Endodermal cell (in vitro differentiated cells): ENCODE measurements around the gene WFDC5. TPM values are rescaled to one million over a fixed set of nuclear protein-coding genes. Genes with fewer than 3 reads are reported as not detected.
A peak's percentile ranks its signal among the peaks of the same experiment; 100 is the strongest.

Experiments
- DNase-seq: peaks from one replicate; pipeline ENCODE4 v3.0.0-alpha.2; 2017
- H3K27ac ChIP-seq: 2 replicates; pipeline ENCODE4 v1.5.1; 2013; ENCODE audit warnings: mild to moderate bottlenecking, low read depth, low read length, moderate library complexity
- H3K27me3 ChIP-seq: 2 replicates; pipeline ENCODE4 v1.6.1; 2013; ENCODE audit warnings: mild to moderate bottlenecking, low read length, moderate library complexity; ENCODE audit not compliant: insufficient read depth, control insufficient read depth, poor library complexity, severe bottlenecking
- H3K36me3 ChIP-seq: 2 replicates; pipeline ENCODE4 v1.7.0; 2013; ENCODE audit warnings: mild to moderate bottlenecking, low read length, moderate library complexity; ENCODE audit not compliant: control insufficient read depth, insufficient read depth
- H3K4me1 ChIP-seq: one replicate; pipeline ENCODE4 v1.7.0; 2013; ENCODE audit warnings: low read length; ENCODE audit not compliant: control insufficient read depth, insufficient read depth
- H3K4me3 ChIP-seq: 2 replicates; pipeline ENCODE4 v1.5.1; 2013; ENCODE audit warnings: mild to moderate bottlenecking, low read length, moderate library complexity
- H3K9ac ChIP-seq: 2 replicates; pipeline ENCODE4 v1.6.1; 2013; ENCODE audit warnings: mild to moderate bottlenecking, low read length, moderate library complexity; ENCODE audit not compliant: poor library complexity, severe bottlenecking; ENCODE audit errors: extremely low read depth
- H3K9me3 ChIP-seq: 2 replicates; pipeline ENCODE4 v1.6.1; 2013; ENCODE audit warnings: mild to moderate bottlenecking, low read length, moderate library complexity; ENCODE audit not compliant: control insufficient read depth
- H3K27ac Mint-ChIP-seq: 2 replicates; pipeline ENCODE4 v1.8.0; 2020; ENCODE audit warnings: mixed read lengths
- H3K27me3 Mint-ChIP-seq: 2 replicates; pipeline ENCODE4 v1.8.0; 2021; ENCODE audit warnings: mild to moderate bottlenecking, mixed read lengths; ENCODE audit not compliant: insufficient read depth
- H3K36me3 Mint-ChIP-seq: 2 replicates; pipeline ENCODE4 v1.8.0; 2020; ENCODE audit warnings: low read depth, mixed read lengths
- H3K4me1 Mint-ChIP-seq: 2 replicates; pipeline ENCODE4 v1.8.0; 2020; ENCODE audit warnings: mixed read lengths
- H3K4me3 Mint-ChIP-seq: 2 replicates; pipeline ENCODE4 v1.8.0; 2020; ENCODE audit warnings: mild to moderate bottlenecking, moderate library complexity, mixed read lengths
- H3K9me3 Mint-ChIP-seq: 2 replicates; pipeline ENCODE4 v1.8.0; 2020; ENCODE audit warnings: mild to moderate bottlenecking, mixed read lengths
- CTCF ChIP-seq: fragments of 200-600 bp; sonication (generic); conservative IDR thresholded peaks from 2 replicates; pipeline ENCODE4 v1.5.0; 2021; ENCODE audit warnings: antibody characterized with exemption, mild to moderate bottlenecking
- WGBS, 2 experiments: methylation state at CpG; one replicate each; pipeline versions ENCODE4 v1.1.5 to v1.1.7; 2013; ENCODE audit warnings: missing lambda C conversion rate in 2 of 2, mixed read lengths in 1 of 2; ENCODE audit not compliant: insufficient coverage in 1 of 2, insufficient read length in 1 of 2; 5-methylcytosine and 5-hydroxymethylcytosine counted together
- total RNA-seq, 2 donors: library from RNA; stranded (reverse); fragmentation: NEBNext Ultra II Directional in 1 of 2; extraction: Animal tissue kit (Norgen Biotek cat#: 25700) in 1 of 2; gene quantifications; 2 replicates in 1 of 2; 3 replicates in 1 of 2; pipeline ENCODE4 v1.2.1, GENCODE V29; 2021

Gene WFDC5
- total RNA-seq, 2 donors from 2014 or later = not detected

DNA sequence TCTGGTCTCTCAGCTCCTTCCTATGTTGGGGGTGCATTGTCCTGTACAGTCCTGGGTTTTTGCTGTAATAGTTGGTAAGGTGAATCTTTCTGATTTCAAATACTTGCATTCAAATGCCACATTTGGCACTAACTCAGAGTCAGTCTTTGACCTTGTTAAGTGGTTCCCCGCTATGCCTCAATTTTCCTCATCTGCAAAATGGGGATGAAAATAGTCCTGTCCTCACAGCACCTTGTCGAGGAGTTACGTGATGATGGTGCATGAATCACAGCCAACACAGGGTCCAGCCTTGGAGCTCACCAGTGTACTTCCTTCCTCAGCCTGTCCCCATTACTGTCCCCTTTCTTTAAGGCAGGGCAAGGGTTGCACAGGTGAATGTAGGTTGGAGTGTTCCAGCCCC, 1.1 kb downstream of the WFDC5 start:
- Histone ChIP-seq H3K9ac (no peak overlapping the region), H3K36me3 (no peaks in the 10 kb centered on the region), H3K4me1 (no peaks in the 10 kb centered on the region), H3K27ac (no peak overlapping the region), H3K4me3 (no peak overlapping the region), H3K9me3 (no peaks in the 10 kb centered on the region), H3K27me3 (no peaks in the 10 kb centered on the region)
- TF ChIP-seq CTCF = no peak
- no peak overlapping the region for H3K27ac Mint-ChIP-seq
- DNase-seq = no peak
- no peaks in the 10 kb centered on the region for H3K9me3 Mint-ChIP-seq
- no peaks in the 10 kb centered on the region for H3K4me1 Mint-ChIP-seq
- no peaks in the 10 kb centered on the region for H3K27me3 Mint-ChIP-seq
- no peaks in the 10 kb centered on the region for H3K36me3 Mint-ChIP-seq
- H3K4me3 Mint-ChIP-seq = no peak overlapping the region
- WGBS, 2 experiments = 92% methylated on average over 3 of the region's 3 CpGs

- no peaks in the 10 kb centered on the region for H3K36me3 ChIP-seq
- no peak for TF ChIP-seq CTCF
- Mint-ChIP-seq H3K36me3 (no peaks in the 10 kb centered on the region), H3K27ac (no peak overlapping the region), H3K4me3 (no peak overlapping the region), H3K9me3 (no peaks in the 10 kb centered on the region), H3K27me3 (no peaks in the 10 kb centered on the region), H3K4me1 (no peaks in the 10 kb centered on the region)
- no peak overlapping the region for H3K4me3 ChIP-seq
- no peak overlapping the region for H3K9ac ChIP-seq
- no peaks in the 10 kb centered on the region for H3K27me3 ChIP-seq
- no peaks in the 10 kb centered on the region for H3K4me1 ChIP-seq
- no peak overlapping the region for H3K27ac ChIP-seq
- no peak for DNase-seq
- no peaks in the 10 kb centered on the region for H3K9me3 ChIP-seq
Measured at GRCh38 chr20:45112754-45113153, 2.2 kb downstream of the WFDC5 start.

GRCh38 chr20:45111799-45112471, 3.0 kb downstream of the WFDC5 start:
- Mint-ChIP-seq H3K9me3 (no peaks in the 10 kb centered on the region), H3K36me3 (no peaks in the 10 kb centered on the region), H3K27me3 (no peaks in the 10 kb centered on the region), H3K27ac (no peak overlapping the region), H3K4me3 (no peak overlapping the region), H3K4me1 (no peaks in the 10 kb centered on the region)
- H3K27me3 ChIP-seq = no peaks in the 10 kb centered on the region
- H3K27ac ChIP-seq = no peak overlapping the region
- H3K4me3 ChIP-seq = no peak overlapping the region
- no peak overlapping the region for H3K9ac ChIP-seq
- no peaks in the 10 kb centered on the region for H3K9me3 ChIP-seq
- TF ChIP-seq CTCF = peak; percentile 82
- H3K36me3 ChIP-seq = no peaks in the 10 kb centered on the region
- no peaks in the 10 kb centered on the region for H3K4me1 ChIP-seq
- DNase-seq = peak; percentile 80
- WGBS, 2 experiments = 66 to 68% methylated on average over 6 to 17 of the region's 17 CpGs
